GM12864 (cell line): ENCODE results near the gene CTAG2.
"Not testable (repeated sequence)": the region's sequence is repeated elsewhere in the genome, so short reads cannot be mapped to it uniquely, and the experiment has no call there.

Source experiments
- DNase-seq: peaks from one replicate; pipeline ENCODE4 v3.0.0-alpha.2; 2011; ENCODE audit warnings: low read depth
- H3K4me3 ChIP-seq: 2 replicates; pipeline ENCODE4 v1.5.1; 2011; ENCODE audit warnings: mild to moderate bottlenecking, low read depth, low read length, control low read depth
- TF ChIP-seq, protein P1 (sequence below): IDR thresholded peaks from 2 replicates; pipeline ENCODE4 v1.5.1; 2011; ENCODE audit warnings: low read depth, mild to moderate bottlenecking, moderate library complexity, low read length, control low read depth, inconsistent platforms; ENCODE audit errors: missing control alignments

Gene CTAG2

DNA sequence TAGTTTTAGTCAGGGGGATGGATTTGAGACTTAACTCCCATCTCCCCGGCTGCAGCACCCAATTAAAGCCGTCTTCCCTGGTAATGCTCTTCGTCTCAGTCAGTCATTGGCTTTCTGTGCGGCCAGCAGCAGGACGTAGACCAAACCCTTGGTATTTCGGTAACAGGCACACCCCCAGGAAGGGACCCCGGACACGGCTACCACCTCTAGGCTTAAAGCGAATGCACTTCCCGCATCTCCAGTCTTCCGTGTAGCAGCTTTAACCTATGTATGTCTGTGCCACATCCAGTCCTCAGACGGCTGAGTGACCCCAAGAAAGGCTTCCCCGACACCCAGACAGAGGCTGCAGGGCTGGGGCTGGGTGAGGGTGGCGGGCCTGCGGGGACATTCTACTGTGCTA lies 1.5 kb upstream of the CTAG2 start:
- H3K4me3 ChIP-seq: no peak overlapping the region
- DNase-seq: no peak
- TF ChIP-seq, protein P1, sequence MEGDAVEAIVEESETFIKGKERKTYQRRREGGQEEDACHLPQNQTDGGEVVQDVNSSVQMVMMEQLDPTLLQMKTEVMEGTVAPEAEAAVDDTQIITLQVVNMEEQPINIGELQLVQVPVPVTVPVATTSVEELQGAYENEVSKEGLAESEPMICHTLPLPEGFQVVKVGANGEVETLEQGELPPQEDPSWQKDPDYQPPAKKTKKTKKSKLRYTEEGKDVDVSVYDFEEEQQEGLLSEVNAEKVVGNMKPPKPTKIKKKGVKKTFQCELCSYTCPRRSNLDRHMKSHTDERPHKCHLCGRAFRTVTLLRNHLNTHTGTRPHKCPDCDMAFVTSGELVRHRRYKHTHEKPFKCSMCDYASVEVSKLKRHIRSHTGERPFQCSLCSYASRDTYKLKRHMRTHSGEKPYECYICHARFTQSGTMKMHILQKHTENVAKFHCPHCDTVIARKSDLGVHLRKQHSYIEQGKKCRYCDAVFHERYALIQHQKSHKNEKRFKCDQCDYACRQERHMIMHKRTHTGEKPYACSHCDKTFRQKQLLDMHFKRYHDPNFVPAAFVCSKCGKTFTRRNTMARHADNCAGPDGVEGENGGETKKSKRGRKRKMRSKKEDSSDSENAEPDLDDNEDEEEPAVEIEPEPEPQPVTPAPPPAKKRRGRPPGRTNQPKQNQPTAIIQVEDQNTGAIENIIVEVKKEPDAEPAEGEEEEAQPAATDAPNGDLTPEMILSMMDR: no peak

DNA sequence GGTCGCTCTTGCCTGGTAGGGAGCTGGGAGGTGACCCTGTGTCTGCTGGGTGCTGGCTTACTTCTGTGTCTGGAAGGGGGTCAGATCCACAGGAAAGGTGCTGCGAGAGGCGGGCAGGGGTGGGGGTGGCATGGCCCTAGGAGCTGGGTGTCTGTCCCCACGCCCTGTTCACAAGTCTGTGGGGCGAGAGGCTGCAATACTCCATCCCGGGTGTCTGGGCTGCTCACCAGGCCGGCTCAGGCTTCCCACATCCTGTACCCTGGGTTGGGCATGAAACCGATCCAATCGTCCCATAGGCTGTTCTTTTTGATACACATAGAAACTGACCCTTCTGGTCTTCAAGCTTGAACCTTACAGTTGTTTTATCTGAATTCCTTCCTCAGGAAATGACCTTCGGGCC lies 993 bp upstream of the CTAG2 start:
- H3K4me3 ChIP-seq: no peak overlapping the region
- TF ChIP-seq, protein P1: no peak
- no peak for DNase-seq

DNA sequence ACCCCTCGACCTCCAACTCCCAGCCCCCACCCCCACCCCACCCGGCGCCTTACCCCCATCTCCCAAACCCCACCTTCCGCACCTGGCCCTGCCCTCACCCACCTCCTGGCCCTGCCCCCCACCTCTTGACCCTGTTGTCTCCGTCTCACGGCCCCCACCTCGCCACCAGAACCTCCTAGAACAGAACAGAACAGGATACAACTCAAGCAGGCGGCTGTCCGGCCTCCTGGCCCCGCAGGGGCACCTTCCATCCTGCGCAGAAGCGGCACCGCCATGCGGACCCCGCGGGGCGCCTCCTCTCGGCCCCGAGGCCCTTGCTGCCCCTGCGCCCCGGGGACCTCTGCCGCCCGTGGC lies 354 bp downstream of the CTAG2 start:
- no peak overlapping the region for H3K4me3 ChIP-seq
- no peak for DNase-seq
- TF ChIP-seq, protein P1: no peak

DNA sequence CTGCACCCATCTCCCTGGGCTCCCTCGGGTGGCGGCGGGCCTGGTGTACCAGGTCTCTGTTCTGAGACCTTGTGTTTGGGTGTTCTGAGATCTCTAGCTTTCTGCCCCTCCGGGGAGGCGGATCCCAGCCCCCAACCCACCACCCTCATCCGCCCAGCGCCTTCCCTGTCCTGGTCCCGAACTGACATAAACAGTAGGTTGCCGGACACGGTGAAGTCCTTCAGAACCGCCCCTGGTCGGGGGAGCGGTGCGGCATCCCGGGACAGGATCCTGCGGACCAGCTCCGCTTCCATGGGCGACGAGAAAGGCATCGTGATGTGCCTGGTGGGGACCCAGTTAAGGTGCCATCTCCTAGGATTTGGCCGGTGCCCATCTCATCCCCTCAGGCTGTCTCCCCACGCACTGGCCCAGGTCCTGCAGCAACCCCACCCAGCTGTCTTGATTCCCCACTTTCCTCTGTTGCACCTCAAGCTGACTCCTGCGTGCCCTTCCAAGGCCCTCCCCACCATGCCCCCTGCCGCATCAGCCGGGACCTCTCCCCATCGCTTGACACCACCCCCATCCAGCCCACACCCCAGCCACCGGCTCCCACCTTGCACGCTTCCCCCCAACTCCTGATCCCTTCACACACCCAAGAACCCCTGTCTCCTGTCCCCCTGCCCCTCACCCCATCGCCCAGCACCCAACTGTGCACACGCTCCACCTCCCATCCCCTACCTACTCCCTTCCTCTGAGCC lies 900 bp downstream of the CTAG2 start:
- no peak for DNase-seq
- TF ChIP-seq, protein P1: no peak
- H3K4me3 ChIP-seq: no peak overlapping the region

DNA sequence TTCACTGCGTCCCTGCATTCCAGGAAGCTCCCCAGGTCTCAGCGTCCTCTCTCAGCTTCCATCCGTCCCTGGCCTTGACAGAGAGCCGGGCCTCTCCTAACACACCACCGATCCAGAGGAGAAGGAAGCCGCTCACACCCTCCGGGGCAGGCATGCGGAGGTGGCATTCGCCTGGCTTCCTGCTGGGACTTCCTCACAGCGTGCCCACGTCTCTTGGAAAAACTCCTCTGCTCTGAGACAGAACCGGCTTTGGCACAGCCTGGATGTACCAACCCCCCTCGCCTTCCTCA lies 3.2 kb downstream of the CTAG2 start:
- DNase-seq: no peak
- TF ChIP-seq, protein P1: no peak
- no peak overlapping the region for H3K4me3 ChIP-seq

DNA sequence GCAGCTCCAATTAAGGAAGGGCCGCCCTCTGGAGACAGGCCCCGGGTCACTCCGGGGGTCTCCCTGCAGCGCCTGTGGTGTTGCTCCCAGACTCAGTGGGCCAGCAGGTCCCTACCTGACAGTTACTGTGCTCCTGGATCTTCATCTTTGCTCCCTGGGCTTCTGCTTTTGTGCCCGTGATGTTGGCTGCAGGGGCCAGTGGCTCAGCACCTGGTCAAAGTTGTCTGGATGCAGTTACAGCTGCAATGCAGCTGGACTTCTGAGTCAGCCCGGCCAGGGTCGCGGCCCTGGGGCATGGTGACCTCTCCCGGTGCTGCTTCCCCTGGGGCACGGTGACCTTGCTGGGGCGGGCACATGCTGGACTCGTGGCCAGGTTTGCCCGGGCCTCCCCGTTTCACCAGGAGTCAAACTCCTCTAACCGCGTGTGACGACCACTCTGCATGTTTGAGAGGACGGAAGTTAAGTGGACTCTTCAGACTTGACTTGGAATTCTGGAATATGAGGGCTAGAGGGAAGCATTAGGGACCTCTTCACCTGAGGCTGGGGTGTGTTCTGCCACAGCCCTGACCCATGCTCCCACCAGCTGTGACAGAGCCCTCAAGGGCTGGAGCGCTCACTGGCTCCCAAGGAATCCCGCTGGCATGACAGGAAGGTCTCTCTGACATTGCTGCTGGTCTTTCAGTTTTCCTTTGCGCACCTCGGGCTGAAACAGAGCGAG lies 3.7 kb downstream of the CTAG2 start:
- no peak overlapping the region for H3K4me3 ChIP-seq
- DNase-seq: no peak
- TF ChIP-seq, protein P1: no peak

DNA sequence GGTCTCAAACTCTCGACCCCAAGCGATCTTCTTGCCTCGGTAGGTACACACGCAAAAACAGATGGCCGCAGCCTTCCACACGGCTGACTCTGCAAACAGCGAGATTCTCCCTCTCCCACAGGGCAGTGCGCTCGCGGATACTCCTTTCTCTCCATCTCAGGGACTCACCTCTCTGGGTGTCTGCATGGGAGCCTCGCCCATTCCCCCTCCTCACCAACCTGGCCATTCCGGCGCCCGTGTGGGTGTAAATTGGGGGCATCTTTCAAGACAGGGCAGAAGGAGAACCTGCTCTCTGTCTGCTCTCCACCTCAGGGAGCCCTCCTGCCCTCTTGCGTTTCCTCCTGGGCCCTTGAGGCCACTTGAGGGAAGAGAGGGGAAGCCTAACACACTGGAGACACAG lies 4.4 kb downstream of the CTAG2 start:
- TF ChIP-seq, protein P1: no peak
- DNase-seq: no peak
- H3K4me3 ChIP-seq: no peak overlapping the region

DNA sequence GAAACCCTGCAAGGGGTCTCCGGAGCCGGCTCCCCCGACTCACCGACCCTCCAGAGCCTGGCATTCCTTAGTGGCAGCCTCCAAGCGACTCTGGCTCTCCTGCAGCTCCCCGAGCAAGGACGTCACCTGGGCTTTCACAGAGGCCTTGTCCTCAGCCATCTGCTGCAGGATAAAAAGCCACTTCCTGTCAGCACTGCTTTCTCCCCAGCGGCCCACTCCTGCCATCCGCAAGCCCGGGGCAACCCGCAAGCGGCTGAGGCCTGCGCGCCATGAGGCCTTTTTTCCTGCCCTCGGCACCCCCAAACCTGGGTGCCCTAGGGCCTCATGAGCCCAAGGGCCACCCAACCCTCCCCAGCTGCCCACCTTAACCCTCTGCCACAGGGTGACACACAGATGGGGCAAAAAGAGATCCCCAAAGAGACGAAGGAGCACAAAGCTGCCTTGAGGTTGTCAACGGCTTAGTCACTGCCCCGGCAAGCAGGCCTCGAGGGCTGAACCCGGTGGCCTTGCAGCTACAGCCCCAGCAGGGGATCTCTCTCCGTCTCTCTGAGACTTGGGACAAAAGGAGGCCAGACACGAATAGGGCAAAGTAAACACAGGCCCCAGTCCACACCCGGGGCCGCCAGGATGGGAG lies 7.5 kb downstream of the CTAG2 start:
- DNase-seq, H3K4me3 ChIP-seq: not testable (repeated sequence)

DNA sequence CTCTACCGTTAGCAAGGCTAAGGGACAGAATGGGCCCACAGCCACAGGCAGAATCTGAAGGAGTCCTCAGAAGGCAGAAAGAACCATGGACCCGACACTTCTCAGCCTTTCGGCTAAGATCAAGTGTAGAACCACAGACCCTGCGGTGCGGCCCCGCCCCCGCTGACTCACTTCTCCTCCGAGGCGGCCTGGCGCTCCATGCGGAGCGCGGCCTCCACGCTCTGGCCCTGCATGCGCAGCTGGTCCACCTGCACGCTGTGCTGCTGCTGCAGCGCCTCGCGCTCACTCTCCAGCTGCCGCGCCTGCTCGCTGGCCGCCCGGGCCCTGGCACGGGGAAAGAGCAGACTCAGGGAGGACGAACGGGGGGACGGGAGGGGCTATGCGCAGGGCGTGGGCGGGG lies 9.7 kb downstream of the CTAG2 start:
- not testable (repeated sequence) for H3K4me3 ChIP-seq

DNA sequence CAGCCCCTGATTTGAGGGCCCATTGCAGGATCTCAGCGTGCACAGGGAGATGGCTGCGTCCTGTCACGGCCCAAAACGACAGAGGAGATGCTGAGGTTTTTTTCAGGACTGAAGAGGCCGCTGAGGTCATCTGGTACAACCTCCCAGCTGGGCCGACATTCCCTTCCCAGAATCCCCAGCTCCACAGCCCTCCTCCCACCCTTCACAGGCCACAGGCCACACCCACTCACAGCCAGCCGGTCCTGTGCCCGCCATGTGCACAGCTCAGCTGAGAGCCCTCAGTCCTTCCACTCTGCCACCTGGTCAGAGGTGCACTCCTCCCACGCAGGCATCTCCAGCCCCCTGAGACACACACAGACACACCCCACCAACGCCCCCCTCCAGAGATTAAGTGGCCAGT lies 11.6 kb downstream of the CTAG2 start:
- DNase-seq: not testable (repeated sequence)

More for the DNA sequence above, 9.7 kb downstream of the CTAG2 start:
- DNase-seq: not testable (repeated sequence)

More for the DNA sequence above, 11.6 kb downstream of the CTAG2 start:
- not testable (repeated sequence) for H3K4me3 ChIP-seq
